ENCODE results near the gene SNCB. TPM values are rescaled to one million over a fixed set of nuclear protein-coding genes. Genes with fewer than 3 reads are reported as not detected.
A peak's percentile ranks its signal among the peaks of the same experiment; 100 is the strongest.

SNCB gene
- total RNA-seq, 1 donor from 2014 or later: not detected

DNA sequence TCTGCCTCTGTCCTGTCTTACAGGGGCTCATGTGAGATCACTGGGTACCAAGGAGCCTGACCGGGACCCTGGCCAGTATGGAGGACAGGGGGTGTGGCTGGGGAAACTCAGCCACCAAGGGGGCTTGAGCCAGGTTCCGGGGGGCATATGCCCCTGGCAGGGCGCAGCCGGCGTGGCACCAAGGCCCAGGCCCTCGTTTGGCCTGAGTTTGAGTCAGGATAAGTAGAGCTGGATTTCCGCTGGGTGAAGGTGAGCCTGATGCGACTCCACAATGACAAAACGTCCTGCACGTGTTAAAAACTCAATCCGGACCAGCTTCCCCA, 16.3 kb upstream of the SNCB start:
- H3K4me3 ChIP-seq: no peak overlapping the region

DNA sequence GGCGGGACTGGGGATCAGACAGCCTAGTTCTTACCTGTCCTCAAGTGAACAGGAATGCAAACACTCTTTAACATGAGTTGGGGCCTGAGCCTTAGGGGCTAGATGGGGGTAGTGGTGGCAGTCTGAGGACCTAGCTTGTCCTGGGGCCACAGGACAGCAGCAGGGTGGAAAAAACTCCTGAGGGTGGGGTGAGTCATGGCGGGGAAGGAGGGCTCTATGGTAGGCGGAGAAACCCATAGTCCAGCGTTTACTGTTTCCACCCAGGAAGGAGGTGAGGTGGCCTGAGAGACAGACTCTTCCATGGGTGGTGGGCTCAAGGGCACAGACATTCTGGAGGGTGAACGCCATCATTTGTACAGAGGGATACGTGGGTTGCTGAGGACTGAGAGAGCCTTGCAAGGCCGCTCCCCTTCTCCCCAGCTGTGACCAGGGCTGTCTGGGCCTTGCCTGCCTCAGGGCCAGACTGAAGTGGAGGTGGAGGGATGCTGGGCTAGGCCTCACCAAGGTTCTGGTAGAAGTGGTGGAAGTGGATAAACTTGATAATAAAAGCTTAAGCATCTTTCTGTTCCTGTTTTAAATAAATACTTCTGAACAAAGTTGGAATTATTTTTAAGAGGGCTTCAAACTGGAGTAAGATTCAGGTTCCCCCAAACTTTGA, 15.8 kb upstream of the SNCB start:
- peaks cover 34% of the 10 kb centered on the region for H3K4me1 ChIP-seq
- no peak overlapping the region for H3K4me3 ChIP-seq
- peak overlapping the region; percentile 57 for H3K4me2 ChIP-seq
- no peak overlapping the region for H3K27ac ChIP-seq
- Mint-ChIP-seq H3K9me3 (no peaks in the 10 kb centered on the region), H3K36me3 (no peaks in the 10 kb centered on the region), H3K4me1 (peaks cover 39% of the 10 kb centered on the region), H3K4me3 (peak overlapping the region; percentile 82), H3K27me3 (ENCODE audit: insufficient read depth, low read depth) (peaks cover 21% of the 10 kb centered on the region), H3K27ac (peak overlapping the region; percentile 60)
- TF ChIP-seq, protein P1, sequence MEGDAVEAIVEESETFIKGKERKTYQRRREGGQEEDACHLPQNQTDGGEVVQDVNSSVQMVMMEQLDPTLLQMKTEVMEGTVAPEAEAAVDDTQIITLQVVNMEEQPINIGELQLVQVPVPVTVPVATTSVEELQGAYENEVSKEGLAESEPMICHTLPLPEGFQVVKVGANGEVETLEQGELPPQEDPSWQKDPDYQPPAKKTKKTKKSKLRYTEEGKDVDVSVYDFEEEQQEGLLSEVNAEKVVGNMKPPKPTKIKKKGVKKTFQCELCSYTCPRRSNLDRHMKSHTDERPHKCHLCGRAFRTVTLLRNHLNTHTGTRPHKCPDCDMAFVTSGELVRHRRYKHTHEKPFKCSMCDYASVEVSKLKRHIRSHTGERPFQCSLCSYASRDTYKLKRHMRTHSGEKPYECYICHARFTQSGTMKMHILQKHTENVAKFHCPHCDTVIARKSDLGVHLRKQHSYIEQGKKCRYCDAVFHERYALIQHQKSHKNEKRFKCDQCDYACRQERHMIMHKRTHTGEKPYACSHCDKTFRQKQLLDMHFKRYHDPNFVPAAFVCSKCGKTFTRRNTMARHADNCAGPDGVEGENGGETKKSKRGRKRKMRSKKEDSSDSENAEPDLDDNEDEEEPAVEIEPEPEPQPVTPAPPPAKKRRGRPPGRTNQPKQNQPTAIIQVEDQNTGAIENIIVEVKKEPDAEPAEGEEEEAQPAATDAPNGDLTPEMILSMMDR (IDR thresholded peaks at IDR 0.05): no peak
- TF ChIP-seq EZH2 (IDR thresholded peaks at IDR 0.05): no peak
- no peak for TF ChIP-seq EZH2phosphoT487 (IDR thresholded peaks at IDR 0.05)
- no peaks in the 10 kb centered on the region for H3K9me3 ChIP-seq (ENCODE audit: low read depth)
- peak overlapping the region; percentile 23 for H2AFZ ChIP-seq (replicated peaks)
- H3K9ac ChIP-seq: no peak overlapping the region
- peaks cover 22% of the 10 kb centered on the region for H3F3A ChIP-seq (ENCODE audit: low read depth)
- H4K20me1 ChIP-seq (ENCODE audit: low read depth): peaks cover 24% of the 10 kb centered on the region
- H3K36me3 ChIP-seq: no peaks in the 10 kb centered on the region
- DNase-seq (ENCODE audit: low spot score): no peak
- H3K27me3 ChIP-seq: no peaks in the 10 kb centered on the region
- peaks cover 30% of the 10 kb centered on the region for H3K79me2 ChIP-seq (ENCODE audit: low read depth)

More for the DNA sequence above, 16.3 kb upstream of the SNCB start:
- Histone ChIP-seq H4K20me1 (ENCODE audit: low read depth) (peaks cover 24% of the 10 kb centered on the region), H3K9ac (no peak overlapping the region), H3K27ac (no peak overlapping the region), H2AFZ (replicated peaks) (peak overlapping the region; percentile 23), H3K9me3 (ENCODE audit: low read depth) (no peaks in the 10 kb centered on the region), H3K27me3 (no peaks in the 10 kb centered on the region), H3K36me3 (no peaks in the 10 kb centered on the region), H3K4me2 (peak overlapping the region; percentile 57), H3F3A (ENCODE audit: low read depth) (peaks cover 22% of the 10 kb centered on the region), H3K4me1 (peaks cover 34% of the 10 kb centered on the region), H3K79me2 (ENCODE audit: low read depth) (peaks cover 30% of the 10 kb centered on the region)
- H3K27ac Mint-ChIP-seq: peak overlapping the region; percentile 96
- peaks cover 22% of the 10 kb centered on the region for H3K27me3 Mint-ChIP-seq (ENCODE audit: insufficient read depth, low read depth)
- H3K4me1 Mint-ChIP-seq: peaks cover 39% of the 10 kb centered on the region
- H3K4me3 Mint-ChIP-seq: peak overlapping the region; percentile 82
- DNase-seq (ENCODE audit: low spot score): no peak
- no peaks in the 10 kb centered on the region for H3K9me3 Mint-ChIP-seq
- no peaks in the 10 kb centered on the region for H3K36me3 Mint-ChIP-seq
- TF ChIP-seq, protein P1 (IDR thresholded peaks at IDR 0.05): no peak
- TF ChIP-seq EZH2 (IDR thresholded peaks at IDR 0.05) (no peak), EZH2phosphoT487 (IDR thresholded peaks at IDR 0.05) (no peak)

DNA sequence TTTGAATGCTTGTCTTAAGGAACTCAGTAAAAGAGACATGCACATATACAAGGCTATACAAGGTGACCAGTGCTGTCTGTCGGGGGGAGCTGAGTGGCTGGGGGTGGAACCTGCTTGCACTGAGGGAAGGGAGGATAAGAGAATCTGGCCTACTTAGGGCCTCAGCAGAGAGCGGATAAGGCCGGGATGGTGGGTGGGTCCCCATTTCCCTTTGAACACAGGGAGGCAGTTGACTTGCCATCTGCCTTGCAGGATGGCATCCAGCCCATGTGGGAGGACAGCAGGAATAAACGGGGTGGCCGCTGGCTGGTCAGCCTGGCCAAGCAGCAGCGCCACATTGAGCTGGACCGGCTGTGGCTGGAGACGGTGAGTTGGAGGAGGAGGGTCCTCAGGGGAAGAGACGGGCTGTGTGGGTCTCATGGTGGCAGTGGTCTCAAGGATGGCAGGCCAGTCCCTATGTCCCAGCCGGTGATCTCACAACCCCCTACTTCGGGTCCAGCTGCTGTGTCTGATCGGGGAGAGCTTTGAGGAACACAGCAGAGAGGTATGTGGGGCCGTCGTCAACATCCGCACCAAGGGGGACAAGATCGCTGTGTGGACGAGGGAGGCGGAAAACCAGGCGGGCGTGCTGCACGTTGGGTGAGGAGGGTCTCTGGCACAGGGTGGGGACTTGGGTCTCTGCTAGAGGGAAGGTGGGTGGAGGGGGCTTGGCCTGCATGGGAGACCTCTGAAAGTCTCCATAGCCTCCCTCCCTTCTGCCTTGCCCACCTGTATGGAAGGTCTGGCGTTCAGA, 14.7 kb upstream of the SNCB start:
- Mint-ChIP-seq H3K9me3 (no peaks in the 10 kb centered on the region), H3K27ac (peak overlapping the region; percentile 23), H3K4me1 (peaks cover 36% of the 10 kb centered on the region), H3K27me3 (ENCODE audit: insufficient read depth, low read depth) (peaks cover 20% of the 10 kb centered on the region), H3K4me3 (peak overlapping the region; percentile 52), H3K36me3 (no peaks in the 10 kb centered on the region)
- peaks cover 23% of the 10 kb centered on the region for H3K79me2 ChIP-seq (ENCODE audit: low read depth)
- H3K27me3 ChIP-seq: no peaks in the 10 kb centered on the region
- H3K27ac ChIP-seq: no peak overlapping the region
- peak overlapping the region; percentile 67 for H3K4me2 ChIP-seq
- H3K36me3 ChIP-seq: no peaks in the 10 kb centered on the region
- peaks cover 22% of the 10 kb centered on the region for H3F3A ChIP-seq (ENCODE audit: low read depth)
- no peak overlapping the region for H3K4me3 ChIP-seq
- TF ChIP-seq, protein P1 (IDR thresholded peaks at IDR 0.05): no peak
- no peak for TF ChIP-seq EZH2phosphoT487 (IDR thresholded peaks at IDR 0.05)
- no peak for TF ChIP-seq EZH2 (IDR thresholded peaks at IDR 0.05)
- H3K9ac ChIP-seq: no peak overlapping the region
- H3K4me1 ChIP-seq: peaks cover 33% of the 10 kb centered on the region
- H2AFZ ChIP-seq (replicated peaks): peak overlapping the region; percentile 72
- H3K9me3 ChIP-seq (ENCODE audit: low read depth): no peaks in the 10 kb centered on the region
- no peak for DNase-seq (ENCODE audit: low spot score)
- peaks cover 17% of the 10 kb centered on the region for H4K20me1 ChIP-seq (ENCODE audit: low read depth)
